Mucosa of stomach (tissue), 1 donor: ENCODE results near the gene NDC1.

Source experiments
- H3K27me3 ChIP-seq: one replicate; pipeline ENCODE4 v1.7.0; 2013; ENCODE audit warnings: mild to moderate bottlenecking, low read length; ENCODE audit not compliant: control insufficient read depth, insufficient read depth
- H3K36me3 ChIP-seq: one replicate; pipeline ENCODE4 v1.7.0; 2013; ENCODE audit warnings: low read length; ENCODE audit not compliant: control insufficient read depth, insufficient read depth
- H3K4me1 ChIP-seq: one replicate; pipeline ENCODE4 v1.7.0; 2013; ENCODE audit warnings: mild to moderate bottlenecking, low read length; ENCODE audit not compliant: control insufficient read depth, insufficient read depth
- H3K4me3 ChIP-seq: one replicate; pipeline ENCODE4 v1.7.0; 2013; ENCODE audit warnings: low read length
- H3K9ac ChIP-seq: one replicate; pipeline ENCODE4 v1.7.0; 2013; ENCODE audit warnings: mild to moderate bottlenecking, low read length, moderate library complexity
- H3K9me3 ChIP-seq: one replicate; pipeline ENCODE4 v1.7.0; 2013; ENCODE audit warnings: mild to moderate bottlenecking, low read length, moderate library complexity; ENCODE audit not compliant: control insufficient read depth
- donor health status: Pancreatic carcinoma.

Gene NDC1

GRCh38 chr1:53754484-53755312 is 83.4 kb downstream of the NDC1 start:
- Histone ChIP-seq H3K9ac (no peak overlapping the region), H3K4me3 (no peak overlapping the region), H3K4me1 (no peaks in the 10 kb centered on the region)

GRCh38 chr1:53752281-53752680 is 85.8 kb downstream of the NDC1 start:
- no peak overlapping the region for H3K9ac ChIP-seq
- H3K4me3 ChIP-seq = no peak overlapping the region
- no peaks in the 10 kb centered on the region for H3K36me3 ChIP-seq
- no peaks in the 10 kb centered on the region for H3K9me3 ChIP-seq
- H3K27me3 ChIP-seq = no peaks in the 10 kb centered on the region
- no peaks in the 10 kb centered on the region for H3K4me1 ChIP-seq

More at GRCh38 chr1:53754484-53755312, 83.4 kb downstream of the NDC1 start:
- H3K27me3 ChIP-seq = no peaks in the 10 kb centered on the region
- H3K9me3 ChIP-seq = no peaks in the 10 kb centered on the region
- no peaks in the 10 kb centered on the region for H3K36me3 ChIP-seq

GRCh38 chr1:53747841-53748240 is 90.3 kb downstream of the NDC1 start:
- no peaks in the 10 kb centered on the region for H3K9me3 ChIP-seq
- no peak overlapping the region for H3K9ac ChIP-seq
- H3K27me3 ChIP-seq = no peaks in the 10 kb centered on the region
- H3K4me3 ChIP-seq = no peak overlapping the region
- H3K36me3 ChIP-seq = no peaks in the 10 kb centered on the region
- no peaks in the 10 kb centered on the region for H3K4me1 ChIP-seq

- Histone ChIP-seq H3K36me3 (no peaks in the 10 kb centered on the region), H3K9ac (no peak overlapping the region), H3K4me1 (peaks cover 15% of the 10 kb centered on the region), H3K9me3 (no peaks in the 10 kb centered on the region), H3K4me3 (no peak overlapping the region), H3K27me3 (peaks cover 51% of the 10 kb centered on the region)
Measured at GRCh38 chr1:53740621-53741105, 97.4 kb downstream of the NDC1 start.

GRCh38 chr1:53739109-53739681 is 98.9 kb downstream of the NDC1 start, which contains the start of gene GLIS1:
Gene GLIS1, minus strand, starts transcription at chr1:53739164. Its CDS starts 1,100 bp downstream, at chr1:53738064.
- H3K4me3 ChIP-seq = no peak within 1 kb of the TSS
- H3K4me1 ChIP-seq = peaks cover 15% of the 10 kb centered on the region
- peak within 1 kb of the TSS; percentile 28 for H3K9ac ChIP-seq
- H3K9me3 ChIP-seq = no peaks in the 10 kb centered on the region
- H3K36me3 ChIP-seq = no peaks in the 10 kb centered on the region
- peaks cover 59% of the 10 kb centered on the region for H3K27me3 ChIP-seq

GRCh38 chr1:53738205-53739108 is 99.6 kb downstream of the NDC1 start:
- H3K9me3 ChIP-seq = no peaks in the 10 kb centered on the region
- H3K27me3 ChIP-seq = peaks cover 63% of the 10 kb centered on the region
- H3K4me3 ChIP-seq = no peak overlapping the region
- H3K9ac ChIP-seq = peak overlapping the region; percentile 28
- peaks cover 15% of the 10 kb centered on the region for H3K4me1 ChIP-seq
- no peaks in the 10 kb centered on the region for H3K36me3 ChIP-seq

- H3K9ac ChIP-seq = peak overlapping the region; percentile 28
- no peaks in the 10 kb centered on the region for H3K36me3 ChIP-seq
- H3K4me3 ChIP-seq = no peak overlapping the region
- no peaks in the 10 kb centered on the region for H3K9me3 ChIP-seq
- peaks cover 63% of the 10 kb centered on the region for H3K27me3 ChIP-seq
- peaks cover 15% of the 10 kb centered on the region for H3K4me1 ChIP-seq
Measured at GRCh38 chr1:53737648-53738204, 100.4 kb downstream of the NDC1 start.

- H3K27me3 ChIP-seq = peaks cover 66% of the 10 kb centered on the region
- no peak overlapping the region for H3K4me3 ChIP-seq
- no peaks in the 10 kb centered on the region for H3K36me3 ChIP-seq
- no peaks in the 10 kb centered on the region for H3K9me3 ChIP-seq
- peaks cover 15% of the 10 kb centered on the region for H3K4me1 ChIP-seq
- no peak overlapping the region for H3K9ac ChIP-seq
Measured at GRCh38 chr1:53736290-53736689, 101.8 kb downstream of the NDC1 start.

GRCh38 chr1:53735681-53736080 is 102.4 kb downstream of the NDC1 start:
- Histone ChIP-seq H3K4me3 (no peak overlapping the region), H3K27me3 (peaks cover 66% of the 10 kb centered on the region), H3K9me3 (no peaks in the 10 kb centered on the region), H3K36me3 (no peaks in the 10 kb centered on the region), H3K9ac (no peak overlapping the region), H3K4me1 (peaks cover 15% of the 10 kb centered on the region)

GRCh38 chr1:53735261-53735660 is 102.8 kb downstream of the NDC1 start:
- no peaks in the 10 kb centered on the region for H3K36me3 ChIP-seq
- H3K4me3 ChIP-seq = no peak overlapping the region
- H3K9ac ChIP-seq = no peak overlapping the region
- H3K27me3 ChIP-seq = peaks cover 62% of the 10 kb centered on the region
- peaks cover 15% of the 10 kb centered on the region for H3K4me1 ChIP-seq
- H3K9me3 ChIP-seq = no peaks in the 10 kb centered on the region

GRCh38 chr1:53734650-53735211 is 103.4 kb downstream of the NDC1 start:
- Histone ChIP-seq H3K9me3 (no peaks in the 10 kb centered on the region), H3K27me3 (peaks cover 57% of the 10 kb centered on the region), H3K4me1 (peaks cover 14% of the 10 kb centered on the region), H3K36me3 (no peaks in the 10 kb centered on the region), H3K9ac (no peak overlapping the region), H3K4me3 (no peak overlapping the region)
